LNCAP (cell line): ENCODE measurements around the gene MARK1.

Experiments
- TF ChIP-seq, protein P1 (sequence below): fragments of 450-650 bp; IDR thresholded peaks from 2 replicates; pipeline ENCODE4 v1.5.1; 2017; ENCODE audit warnings: mild to moderate bottlenecking

MARK1 gene

DNA sequence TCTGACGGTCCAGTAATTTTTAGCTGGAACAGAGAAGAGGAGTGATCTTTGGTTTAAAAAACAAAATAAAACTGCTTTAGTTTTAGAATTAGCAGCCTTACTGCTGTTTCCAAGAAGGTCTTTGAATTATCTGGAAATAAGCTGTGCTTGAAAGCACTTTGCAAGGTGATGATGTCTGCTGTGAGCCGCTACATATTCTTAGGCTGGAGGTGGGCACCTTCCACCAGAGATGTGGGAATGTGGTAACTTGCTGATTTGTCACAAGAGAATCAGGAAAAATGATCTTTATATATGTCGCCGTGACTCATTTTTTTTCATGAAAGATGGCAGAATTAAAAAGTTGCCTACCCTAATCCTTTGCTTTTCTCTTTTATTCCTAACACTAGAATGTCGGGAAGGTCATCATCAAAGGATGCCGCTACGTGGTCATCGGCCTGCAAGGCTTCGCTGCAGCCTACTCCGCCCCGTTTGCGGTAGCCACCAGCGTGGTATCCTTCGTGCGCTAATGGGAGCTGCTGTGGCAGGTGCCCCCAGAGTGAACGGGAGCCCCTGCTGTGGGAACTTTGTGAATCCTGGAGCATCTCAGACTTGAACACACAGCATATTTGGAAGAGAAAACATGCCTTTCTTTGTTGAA lies 168.4 kb downstream of the MARK1 start:
- TF ChIP-seq, protein P1, sequence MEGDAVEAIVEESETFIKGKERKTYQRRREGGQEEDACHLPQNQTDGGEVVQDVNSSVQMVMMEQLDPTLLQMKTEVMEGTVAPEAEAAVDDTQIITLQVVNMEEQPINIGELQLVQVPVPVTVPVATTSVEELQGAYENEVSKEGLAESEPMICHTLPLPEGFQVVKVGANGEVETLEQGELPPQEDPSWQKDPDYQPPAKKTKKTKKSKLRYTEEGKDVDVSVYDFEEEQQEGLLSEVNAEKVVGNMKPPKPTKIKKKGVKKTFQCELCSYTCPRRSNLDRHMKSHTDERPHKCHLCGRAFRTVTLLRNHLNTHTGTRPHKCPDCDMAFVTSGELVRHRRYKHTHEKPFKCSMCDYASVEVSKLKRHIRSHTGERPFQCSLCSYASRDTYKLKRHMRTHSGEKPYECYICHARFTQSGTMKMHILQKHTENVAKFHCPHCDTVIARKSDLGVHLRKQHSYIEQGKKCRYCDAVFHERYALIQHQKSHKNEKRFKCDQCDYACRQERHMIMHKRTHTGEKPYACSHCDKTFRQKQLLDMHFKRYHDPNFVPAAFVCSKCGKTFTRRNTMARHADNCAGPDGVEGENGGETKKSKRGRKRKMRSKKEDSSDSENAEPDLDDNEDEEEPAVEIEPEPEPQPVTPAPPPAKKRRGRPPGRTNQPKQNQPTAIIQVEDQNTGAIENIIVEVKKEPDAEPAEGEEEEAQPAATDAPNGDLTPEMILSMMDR, result no peak

DNA sequence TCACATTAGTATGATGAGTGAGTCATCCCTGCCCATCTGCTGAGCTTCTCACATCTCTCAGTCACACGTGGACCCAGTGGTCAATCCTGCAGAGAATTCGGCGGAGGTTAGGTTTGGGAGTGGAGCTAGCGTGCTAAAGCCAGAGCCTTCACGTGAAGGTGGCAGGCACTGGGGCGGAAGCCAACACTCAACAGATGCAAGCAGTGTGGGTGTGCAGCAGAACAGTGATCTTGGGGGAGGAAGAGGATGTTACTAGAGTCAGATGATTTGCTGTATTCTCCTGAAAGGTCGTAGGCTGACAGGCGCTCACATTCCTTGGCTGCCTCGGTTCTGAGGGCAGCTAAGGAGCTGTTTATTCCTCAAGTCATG lies 168.9 kb downstream of the MARK1 start:
- TF ChIP-seq, protein P1, result no peak

DNA sequence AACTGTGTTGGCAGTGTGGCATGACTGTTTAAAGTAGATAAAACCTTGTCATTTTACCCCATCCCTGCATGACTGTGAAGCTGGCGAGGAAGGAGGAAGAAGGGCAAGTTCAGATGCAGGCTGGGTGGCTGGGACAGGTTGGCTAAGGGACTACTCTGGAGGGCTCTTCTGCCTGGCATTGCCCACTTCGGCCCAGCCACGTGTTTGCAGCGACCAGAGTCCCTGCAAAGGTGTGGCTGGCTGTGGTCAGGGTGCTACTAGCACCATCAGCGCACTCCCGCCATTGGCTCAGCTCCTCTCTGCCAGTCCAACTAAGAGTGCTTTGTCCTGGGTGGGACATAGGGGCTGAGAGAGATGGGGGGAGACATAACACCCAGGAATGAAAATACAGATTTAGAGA lies 169.4 kb downstream of the MARK1 start:
- TF ChIP-seq, protein P1, result no peak

DNA sequence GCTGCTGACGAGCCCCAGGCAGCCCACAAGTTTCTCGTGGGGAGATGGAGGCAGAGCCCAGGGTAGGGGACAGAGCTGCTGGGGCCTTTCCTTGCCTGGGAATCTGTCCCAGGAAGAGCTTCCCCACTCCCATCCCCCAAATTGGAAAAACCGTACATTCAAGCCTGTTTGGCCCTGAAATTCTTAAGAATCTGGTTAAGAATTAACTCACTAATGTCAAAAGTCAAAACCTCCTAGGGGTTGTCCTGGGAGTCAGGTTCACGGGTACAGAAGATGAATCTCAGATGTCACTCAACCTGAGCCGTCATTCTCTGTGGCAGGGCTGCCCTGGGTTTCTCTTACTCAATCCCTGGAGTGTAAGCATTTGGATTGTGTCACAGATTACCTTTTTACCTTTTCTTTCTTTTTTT lies 170.7 kb downstream of the MARK1 start:
- TF ChIP-seq, protein P1, result no peak

DNA sequence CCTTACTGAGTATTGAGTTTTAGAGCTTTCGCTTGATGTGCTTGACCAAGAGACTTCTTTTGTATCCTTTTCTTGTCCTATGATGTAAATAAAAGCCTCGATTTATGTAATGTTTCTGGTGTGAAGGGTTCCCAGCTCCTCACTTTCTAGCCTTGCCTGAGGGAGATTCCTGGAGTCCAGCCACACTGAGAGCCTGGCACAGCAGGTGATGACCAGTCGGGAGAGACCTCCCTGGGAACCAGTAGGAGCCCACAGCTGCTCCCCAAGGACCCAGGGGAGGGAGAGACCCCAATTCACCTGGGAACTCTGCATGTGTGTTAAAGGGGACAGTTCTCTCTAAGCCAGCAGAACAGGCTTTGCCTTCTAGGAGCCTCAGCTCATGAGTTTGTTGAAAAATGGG lies 171.1 kb downstream of the MARK1 start:
- TF ChIP-seq, protein P1, result no peak

DNA sequence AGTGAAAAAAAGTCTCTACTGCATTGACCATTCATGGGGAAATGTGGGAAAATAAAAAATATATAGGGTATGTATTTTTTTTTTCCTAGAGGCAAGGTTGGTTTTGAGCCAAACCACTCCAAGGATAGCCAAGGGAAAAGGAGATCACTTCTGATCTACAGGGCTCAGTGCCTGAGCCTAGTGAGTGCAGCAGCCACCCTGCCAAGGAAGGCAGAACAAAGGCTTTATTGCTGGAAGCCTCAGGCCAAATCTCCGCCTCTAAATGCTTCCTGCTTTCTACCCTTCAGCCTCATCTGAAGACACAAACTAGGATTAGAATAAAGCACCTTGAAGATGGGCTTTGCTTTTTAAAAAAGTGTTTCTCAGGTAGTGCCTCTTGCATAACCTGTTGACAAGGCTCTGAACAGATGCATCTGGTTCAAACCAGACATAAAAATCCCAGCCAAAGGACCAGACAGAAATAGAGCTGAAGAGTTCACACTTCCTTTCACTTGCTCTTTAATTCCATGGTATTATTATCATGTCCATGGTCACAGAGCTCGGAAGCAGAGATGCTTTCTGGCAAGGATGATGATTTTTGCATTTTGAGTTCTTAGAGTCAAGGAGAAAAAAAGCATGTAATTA lies 172.7 kb downstream of the MARK1 start:
- TF ChIP-seq, protein P1, result no peak

DNA sequence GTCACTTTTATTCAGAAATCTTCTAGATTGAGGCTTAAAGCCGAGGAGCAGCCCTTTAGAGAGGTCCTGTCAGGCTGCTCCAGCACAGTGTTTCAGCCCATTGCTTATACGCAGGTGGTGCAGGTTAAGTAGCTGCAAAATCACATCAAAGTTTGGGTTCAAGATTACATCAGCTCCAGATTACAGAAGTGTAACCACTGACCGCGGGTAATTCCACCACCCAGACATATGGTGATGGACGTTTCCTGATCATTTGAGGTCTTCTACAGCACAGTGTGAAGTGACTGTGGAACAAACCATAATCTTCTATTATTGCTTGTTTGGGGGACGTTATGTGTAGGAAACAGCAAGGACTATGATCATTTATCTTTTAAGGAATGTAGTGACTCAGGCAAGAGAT lies 174.0 kb downstream of the MARK1 start:
- TF ChIP-seq, protein P1, result no peak
